HG03045 (cell line): ENCODE results near the gene SLC25A27.
"Not testable (repeated sequence)": the region's sequence is repeated elsewhere in the genome, so short reads cannot be mapped to it uniquely, and the experiment has no call there.

ENCODE experiments used
- ATAC-seq: cut with Tn5 transposase; IDR thresholded peaks from one replicate; pipeline ENCODE4 v1.9.1; 2021; ENCODE audit warnings: mild to moderate bottlenecking, moderate library complexity; ENCODE audit not compliant: unreplicated experiment

The SLC25A27 gene

GRCh38 chr6:46652603-46653438, at the start of gene SLC25A27, which contains the start of gene CYP39A1:
TSS of gene SLC25A27 (plus strand) at chr6:46652975. CDS start at chr6:46653193, 218 bp downstream.
TSS of gene CYP39A1 (minus strand) at chr6:46652818. CDS start at chr6:46652582, 236 bp downstream.
- peak; percentile 100 for ATAC-seq

- no peak for ATAC-seq
These were observed 47.5 kb upstream of the SLC25A27 start for GRCh38 chr6:46605091-46605797.

GRCh38 chr6:46606338-46606737, 46.4 kb upstream of the SLC25A27 start:
- ATAC-seq = no peak

- no peak for ATAC-seq
These were observed 41.8 kb upstream of the SLC25A27 start for GRCh38 chr6:46610862-46611553.

- no peak for ATAC-seq
These were observed 40.1 kb upstream of the SLC25A27 start for GRCh38 chr6:46612645-46613044.

GRCh38 chr6:46618726-46619125, 34.0 kb upstream of the SLC25A27 start:
- no peak for ATAC-seq

GRCh38 chr6:46626228-46626909, 26.4 kb upstream of the SLC25A27 start:
- no peak for ATAC-seq

- ATAC-seq = no peak
These were observed 25.8 kb upstream of the SLC25A27 start for GRCh38 chr6:46626976-46627375.

GRCh38 chr6:46628498-46628897, 24.3 kb upstream of the SLC25A27 start:
- ATAC-seq = no peak

- no peak for ATAC-seq
These were observed 23.8 kb upstream of the SLC25A27 start for GRCh38 chr6:46628976-46629375.

- no peak for ATAC-seq
These were observed 23.1 kb upstream of the SLC25A27 start for GRCh38 chr6:46629691-46630090.

GRCh38 chr6:46632053-46632452, 20.7 kb upstream of the SLC25A27 start:
- no peak for ATAC-seq

- ATAC-seq = no peak
These were observed 17.3 kb upstream of the SLC25A27 start for GRCh38 chr6:46635462-46635861.

GRCh38 chr6:46637145-46637544, 15.6 kb upstream of the SLC25A27 start:
- ATAC-seq = no peak

GRCh38 chr6:46637933-46638332, 14.8 kb upstream of the SLC25A27 start:
- ATAC-seq = no peak

- ATAC-seq = no peak
These were observed 14.1 kb upstream of the SLC25A27 start for GRCh38 chr6:46638650-46639049.

- ATAC-seq = no peak
These were observed 9.6 kb upstream of the SLC25A27 start for GRCh38 chr6:46642928-46643751.

- ATAC-seq = no peak
These were observed 7.5 kb upstream of the SLC25A27 start for GRCh38 chr6:46645265-46645664.

GRCh38 chr6:46648108-46648507, 4.7 kb upstream of the SLC25A27 start:
- not testable (repeated sequence) for ATAC-seq
